CD14-positive monocyte (primary cell): Measurements from ENCODE around the gene UBE2E2. TPM values are rescaled to one million over a fixed set of nuclear protein-coding genes. Genes with fewer than 3 reads are reported as not detected.

Experiments
- DNase-seq, 3 donors: peaks; one replicate each; pipeline ENCODE4 v3.0.0-alpha.2; 2011 to 2022
- H2AFZ ChIP-seq: 2 replicates; pipeline ENCODE4 v1.6.0; 2012; ENCODE audit warnings: mild to moderate bottlenecking, low read depth, low read length, inconsistent platforms; ENCODE audit not compliant: insufficient read depth, poor library complexity, severe bottlenecking
- H3K27ac ChIP-seq, 2 donors: 1 replicate in 1 of 2; 2 replicates in 1 of 2; pipeline ENCODE4 v1.5.1; 2012 to 2013; ENCODE audit warnings: low read length in 2 of 2, control low read depth in 1 of 2, inconsistent platforms in 1 of 2, low read depth in 1 of 2, mild to moderate bottlenecking in 1 of 2
- H3K27me3 ChIP-seq, 2 donors: one replicate each; pipeline versions ENCODE4 v1.6.0 to v1.6.1; 2011 to 2013; ENCODE audit warnings: low read length in 2 of 2; ENCODE audit not compliant: control insufficient read depth in 2 of 2, insufficient read depth in 2 of 2
- H3K36me3 ChIP-seq, 2 donors: replicated peaks in 1 of 2; 1 replicate in 1 of 2; 2 replicates in 1 of 2; pipeline versions ENCODE4 v1.5.1 to v1.6.1; 2012 to 2013; ENCODE audit warnings: low read length in 2 of 2, control low read depth in 1 of 2, inconsistent platforms in 1 of 2, mild to moderate bottlenecking in 1 of 2; ENCODE audit not compliant: insufficient read depth in 2 of 2, control insufficient read depth in 1 of 2
- H3K4me1 ChIP-seq, 2 donors: 1 replicate in 1 of 2; 2 replicates in 1 of 2; pipeline versions ENCODE4 v1.5.1 to v1.6.1; 2012 to 2013; ENCODE audit warnings: low read length in 2 of 2, control low read depth in 1 of 2, inconsistent platforms in 1 of 2, mild to moderate bottlenecking in 1 of 2, moderate library complexity in 1 of 2; ENCODE audit not compliant: insufficient read depth in 2 of 2, control insufficient read depth in 1 of 2
- H3K4me2 ChIP-seq: replicated peaks from 2 replicates; pipeline ENCODE3; 2012; ENCODE audit warnings: low read length, moderate library complexity, mild to moderate bottlenecking; ENCODE audit not compliant: poor library complexity, severe bottlenecking; ENCODE audit errors: extremely low read depth
- H3K4me3 ChIP-seq, 3 experiments: fragments of 200-600 bp in 1 of 3; sonication (generic) in 1 of 3; replicated peaks in 1 of 3; 1 replicate in 2 of 3; 2 replicates in 1 of 3; pipeline ENCODE4 v1.5.1; 2011 to 2013; ENCODE audit warnings: low read length in 3 of 3, mild to moderate bottlenecking in 3 of 3, control low read depth in 2 of 3, low read depth in 2 of 3, inconsistent platforms in 1 of 3, moderate library complexity in 1 of 3
- H3K79me2 ChIP-seq: 2 replicates; pipeline ENCODE4 v1.6.0; 2012; ENCODE audit warnings: mild to moderate bottlenecking, control low read depth, inconsistent platforms, low read length, moderate library complexity; ENCODE audit not compliant: insufficient read depth
- H3K9ac ChIP-seq: 2 replicates; pipeline ENCODE4 v1.6.0; 2017; ENCODE audit warnings: low read length, mild to moderate bottlenecking; ENCODE audit not compliant: insufficient read depth, poor library complexity, severe bottlenecking
- H3K9me3 ChIP-seq, 2 donors: replicated peaks in 1 of 2; 1 replicate in 1 of 2; 2 replicates in 1 of 2; pipeline versions ENCODE4 v1.5.1 to v1.6.1; 2012 to 2013; ENCODE audit warnings: low read length in 2 of 2, control low read depth in 1 of 2; ENCODE audit not compliant: control insufficient read depth in 1 of 2, insufficient read depth in 1 of 2
- H4K20me1 ChIP-seq: 2 replicates; pipeline ENCODE4 v1.6.0; 2012; ENCODE audit warnings: mild to moderate bottlenecking, low read length, control low read depth, moderate library complexity; ENCODE audit not compliant: insufficient read depth
- H3K27ac Mint-ChIP-seq, 7 donors: one replicate each; pipeline ENCODE4 v1.8.0; 2020; ENCODE audit warnings: mild to moderate bottlenecking in 7 of 7, mixed read lengths in 7 of 7, moderate library complexity in 6 of 7, inconsistent platforms in 2 of 7
- H3K27me3 Mint-ChIP-seq, 3 donors: one replicate each; pipeline ENCODE4 v1.8.0; 2021 to 2022; ENCODE audit warnings: low read depth in 3 of 3, mild to moderate bottlenecking in 3 of 3, mixed read lengths in 3 of 3, moderate library complexity in 3 of 3, inconsistent platforms in 1 of 3
- H3K36me3 Mint-ChIP-seq, 2 donors: one replicate each; pipeline ENCODE4 v1.8.0; 2020; ENCODE audit warnings: mixed read lengths in 2 of 2, inconsistent platforms in 1 of 2, mild to moderate bottlenecking in 1 of 2
- H3K4me1 Mint-ChIP-seq: one replicate; pipeline ENCODE4 v1.8.0; 2020; ENCODE audit warnings: mild to moderate bottlenecking, mixed read lengths
- H3K4me3 Mint-ChIP-seq, 2 donors: one replicate each; pipeline ENCODE4 v1.8.0; 2020; ENCODE audit warnings: mild to moderate bottlenecking in 2 of 2, mixed read lengths in 2 of 2, moderate library complexity in 1 of 2
- H3K9me3 Mint-ChIP-seq, 7 donors: one replicate each; pipeline ENCODE4 v1.8.0; 2020 to 2022; ENCODE audit warnings: mixed read lengths in 7 of 7, mild to moderate bottlenecking in 6 of 7, moderate library complexity in 6 of 7, inconsistent platforms in 2 of 7
- WGBS: methylation state at CpG from one replicate; pipeline ENCODE4 v1.1.5; 2013; ENCODE audit warnings: missing lambda C conversion rate; ENCODE audit not compliant: insufficient coverage; 5-methylcytosine and 5-hydroxymethylcytosine counted together
- intact Hi-C, 2 donors: fragments of 100-400 bp; cut with micrococcal nuclease; formaldehyde crosslinking; loops; one replicate each; pipeline versions ENCODE4 v1.15.0 to v1.15.1; 2023
- polyA plus RNA-seq, 3 donors: library from polyadenylated mRNA; depleted of rRNA in 1 of 3; unstranded in 2 of 3; stranded (reverse) in 1 of 3; fragments of 300-500 nt in 2 of 3; fragments of >200 nt in 1 of 3; fragmentation: Illumina TruSeq in 2 of 3; gene quantifications; 1 replicate in 2 of 3; 2 replicates in 1 of 3; pipeline ENCODE4 v1.2.3, GENCODE V29; 2012 to 2021
- TF ChIP-seq, protein P1 (sequence below): fragments of 200-600 bp; IDR thresholded peaks from one replicate; pipeline ENCODE4 v1.8.0; 2022; ENCODE audit warnings: antibody characterized with exemption, mild to moderate bottlenecking

UBE2E2 gene
- polyA plus RNA-seq, 3 donors: 25.8 to 78.0 (median 66.3) TPM

DNA sequence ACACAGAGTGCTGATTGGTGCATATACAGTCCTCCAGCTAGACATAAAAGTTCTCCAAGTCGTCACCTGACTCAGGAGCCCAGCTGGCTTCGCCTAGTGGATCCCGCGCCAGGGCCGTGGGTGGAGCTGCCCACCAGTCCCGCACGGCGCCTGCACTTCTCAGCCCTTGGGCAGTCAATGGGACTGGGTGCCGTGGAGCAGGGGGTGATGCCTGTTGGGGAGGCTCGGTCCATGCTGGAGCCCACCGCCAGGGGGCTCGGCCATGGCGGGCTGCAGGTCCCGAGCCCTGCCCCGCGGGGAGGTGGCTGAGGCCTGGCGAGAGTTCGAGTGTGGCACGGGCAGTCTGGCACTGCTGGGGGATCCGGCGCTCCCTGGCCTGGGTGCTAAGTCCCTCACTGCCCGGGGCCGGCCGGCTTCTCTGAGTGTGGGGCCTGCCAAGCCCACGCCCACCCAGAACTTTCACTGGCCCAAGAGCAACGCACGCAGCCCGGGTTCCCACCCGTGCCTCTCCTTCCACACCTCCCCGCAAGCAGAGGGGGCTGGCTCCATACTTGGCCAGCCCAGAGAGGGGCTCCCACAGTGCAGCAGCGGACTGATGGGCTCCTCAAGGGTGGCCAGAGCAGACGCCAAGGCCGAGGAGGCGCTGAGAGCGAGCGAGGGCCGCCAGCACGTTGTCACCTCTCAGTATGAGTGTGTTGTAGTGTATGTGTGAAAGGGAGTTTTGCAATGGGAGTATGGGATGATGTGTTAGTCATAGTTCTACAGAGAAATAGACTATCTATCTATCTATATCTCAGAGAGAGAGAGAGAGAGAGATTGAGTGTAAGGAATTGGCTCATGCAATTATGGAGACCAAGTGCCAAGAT lies 69.0 kb downstream of the UBE2E2 start:
- no peaks in the 10 kb centered on the region for H3K27me3 ChIP-seq
- no peak overlapping the region for H3K27ac ChIP-seq
- no peak overlapping the region for H3K4me3 Mint-ChIP-seq
- no peak overlapping the region for H3K4me2 ChIP-seq
- H3K36me3 Mint-ChIP-seq: peaks cover 4 to 6% of the 10 kb centered on the region in 2 donors
- DNase-seq: no peak
- peak overlapping the region in 1 of 7 donors; percentile 52 for H3K27ac Mint-ChIP-seq
- H3K9me3 Mint-ChIP-seq: peaks cover 7 to 19% (median 12%) of the 10 kb centered on the region in 7 donors
- peaks cover 6% of the 10 kb centered on the region for H3K79me2 ChIP-seq
- TF ChIP-seq, protein P1, sequence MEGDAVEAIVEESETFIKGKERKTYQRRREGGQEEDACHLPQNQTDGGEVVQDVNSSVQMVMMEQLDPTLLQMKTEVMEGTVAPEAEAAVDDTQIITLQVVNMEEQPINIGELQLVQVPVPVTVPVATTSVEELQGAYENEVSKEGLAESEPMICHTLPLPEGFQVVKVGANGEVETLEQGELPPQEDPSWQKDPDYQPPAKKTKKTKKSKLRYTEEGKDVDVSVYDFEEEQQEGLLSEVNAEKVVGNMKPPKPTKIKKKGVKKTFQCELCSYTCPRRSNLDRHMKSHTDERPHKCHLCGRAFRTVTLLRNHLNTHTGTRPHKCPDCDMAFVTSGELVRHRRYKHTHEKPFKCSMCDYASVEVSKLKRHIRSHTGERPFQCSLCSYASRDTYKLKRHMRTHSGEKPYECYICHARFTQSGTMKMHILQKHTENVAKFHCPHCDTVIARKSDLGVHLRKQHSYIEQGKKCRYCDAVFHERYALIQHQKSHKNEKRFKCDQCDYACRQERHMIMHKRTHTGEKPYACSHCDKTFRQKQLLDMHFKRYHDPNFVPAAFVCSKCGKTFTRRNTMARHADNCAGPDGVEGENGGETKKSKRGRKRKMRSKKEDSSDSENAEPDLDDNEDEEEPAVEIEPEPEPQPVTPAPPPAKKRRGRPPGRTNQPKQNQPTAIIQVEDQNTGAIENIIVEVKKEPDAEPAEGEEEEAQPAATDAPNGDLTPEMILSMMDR: no peak
- WGBS: 99% methylated on average over 31 of the region's 38 CpGs
- H3K27me3 Mint-ChIP-seq: peaks cover 0 to 1% (median 0%) of the 10 kb centered on the region in 3 donors
- H3K9me3 ChIP-seq: peaks cover 10 to 14% of the 10 kb centered on the region in 2 donors
- peaks cover 2% of the 10 kb centered on the region for H3K4me1 Mint-ChIP-seq
- no peaks in the 10 kb centered on the region for H3K36me3 ChIP-seq
- H2AFZ ChIP-seq: no peak overlapping the region
- no peaks in the 10 kb centered on the region for H3K4me1 ChIP-seq
- intact Hi-C loops: no loop called here
- no peak overlapping the region for H3K4me3 ChIP-seq
- no peak overlapping the region for H3K9ac ChIP-seq
- peaks cover 44% of the 10 kb centered on the region for H4K20me1 ChIP-seq

DNA sequence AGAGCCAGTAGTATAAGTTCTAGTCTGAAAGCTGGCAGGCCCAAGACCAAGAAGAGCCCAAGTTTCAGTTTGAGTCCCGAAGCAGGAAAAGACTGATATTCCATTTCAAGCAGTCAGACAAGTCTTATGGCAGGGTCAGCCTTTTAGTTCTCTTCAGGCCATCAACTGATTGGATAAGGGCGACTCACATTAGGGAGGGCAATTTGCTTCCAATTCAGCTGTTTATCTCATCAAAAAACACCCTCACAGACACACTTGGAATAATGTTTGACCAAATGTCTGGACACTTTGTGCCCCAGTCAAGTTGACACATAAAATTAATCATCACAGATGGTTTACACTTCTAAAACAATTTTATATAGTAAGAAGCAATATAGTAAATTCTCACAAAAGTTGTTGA lies 69.7 kb downstream of the UBE2E2 start:
- peaks cover 6% of the 10 kb centered on the region for H3K79me2 ChIP-seq
- TF ChIP-seq, protein P1: no peak
- H3K9me3 ChIP-seq: peaks cover 10 to 14% of the 10 kb centered on the region in 2 donors
- H3K36me3 ChIP-seq: no peaks in the 10 kb centered on the region
- Mint-ChIP-seq H3K27me3 (peaks cover 0 to 1% (median 0%) of the 10 kb centered on the region in 3 donors), H3K36me3 (peaks cover 4 to 6% of the 10 kb centered on the region in 2 donors), H3K9me3 (peaks cover 7 to 19% (median 12%) of the 10 kb centered on the region in 7 donors), H3K4me1 (peaks cover 2% of the 10 kb centered on the region), H3K27ac (no peak overlapping the region), H3K4me3 (no peak overlapping the region)
- no peak overlapping the region for H3K4me2 ChIP-seq
- H2AFZ ChIP-seq: no peak overlapping the region
- intact Hi-C loops: no loop called here
- no peak overlapping the region for H3K4me3 ChIP-seq
- peaks cover 51% of the 10 kb centered on the region for H4K20me1 ChIP-seq
- 100% methylated on average over 1 of the region's 2 CpGs for WGBS
- no peak overlapping the region for H3K9ac ChIP-seq
- H3K27ac ChIP-seq: no peak overlapping the region
- no peaks in the 10 kb centered on the region for H3K27me3 ChIP-seq
- no peaks in the 10 kb centered on the region for H3K4me1 ChIP-seq
- no peak for DNase-seq
